ENCODE results near the gene HSF2BP.

- no peak for TF ChIP-seq ATF3 (IDR thresholded peaks at IDR 0.05; ENCODE audit: insufficient read depth, low read depth, low read length)
- TF ChIP-seq, protein P1, sequence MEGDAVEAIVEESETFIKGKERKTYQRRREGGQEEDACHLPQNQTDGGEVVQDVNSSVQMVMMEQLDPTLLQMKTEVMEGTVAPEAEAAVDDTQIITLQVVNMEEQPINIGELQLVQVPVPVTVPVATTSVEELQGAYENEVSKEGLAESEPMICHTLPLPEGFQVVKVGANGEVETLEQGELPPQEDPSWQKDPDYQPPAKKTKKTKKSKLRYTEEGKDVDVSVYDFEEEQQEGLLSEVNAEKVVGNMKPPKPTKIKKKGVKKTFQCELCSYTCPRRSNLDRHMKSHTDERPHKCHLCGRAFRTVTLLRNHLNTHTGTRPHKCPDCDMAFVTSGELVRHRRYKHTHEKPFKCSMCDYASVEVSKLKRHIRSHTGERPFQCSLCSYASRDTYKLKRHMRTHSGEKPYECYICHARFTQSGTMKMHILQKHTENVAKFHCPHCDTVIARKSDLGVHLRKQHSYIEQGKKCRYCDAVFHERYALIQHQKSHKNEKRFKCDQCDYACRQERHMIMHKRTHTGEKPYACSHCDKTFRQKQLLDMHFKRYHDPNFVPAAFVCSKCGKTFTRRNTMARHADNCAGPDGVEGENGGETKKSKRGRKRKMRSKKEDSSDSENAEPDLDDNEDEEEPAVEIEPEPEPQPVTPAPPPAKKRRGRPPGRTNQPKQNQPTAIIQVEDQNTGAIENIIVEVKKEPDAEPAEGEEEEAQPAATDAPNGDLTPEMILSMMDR (IDR thresholded peaks at IDR 0.05; ENCODE audit: control extremely low read depth in 1 of 3, insufficient read depth in 1 of 3, low read depth in 1 of 3, low read length in 3 of 3) = no peak
- no peak for TF ChIP-seq TEAD4 (IDR thresholded peaks at IDR 0.05; ENCODE audit: low read depth, low read length)
These were observed 69.1 kb downstream of the HSF2BP start for GRCh38 chr21:43590194-43590593.
